HG03280 (cell line): ENCODE results near the gene CFAP221.
A peak's percentile ranks its signal among the peaks of the same experiment; 100 is the strongest.

Experiments used
- ATAC-seq: cut with Tn5 transposase; IDR thresholded peaks from one replicate; pipeline ENCODE4 v1.9.1; 2021; ENCODE audit warnings: mild to moderate bottlenecking, moderate library complexity; ENCODE audit not compliant: unreplicated experiment

CFAP221 gene

DNA sequence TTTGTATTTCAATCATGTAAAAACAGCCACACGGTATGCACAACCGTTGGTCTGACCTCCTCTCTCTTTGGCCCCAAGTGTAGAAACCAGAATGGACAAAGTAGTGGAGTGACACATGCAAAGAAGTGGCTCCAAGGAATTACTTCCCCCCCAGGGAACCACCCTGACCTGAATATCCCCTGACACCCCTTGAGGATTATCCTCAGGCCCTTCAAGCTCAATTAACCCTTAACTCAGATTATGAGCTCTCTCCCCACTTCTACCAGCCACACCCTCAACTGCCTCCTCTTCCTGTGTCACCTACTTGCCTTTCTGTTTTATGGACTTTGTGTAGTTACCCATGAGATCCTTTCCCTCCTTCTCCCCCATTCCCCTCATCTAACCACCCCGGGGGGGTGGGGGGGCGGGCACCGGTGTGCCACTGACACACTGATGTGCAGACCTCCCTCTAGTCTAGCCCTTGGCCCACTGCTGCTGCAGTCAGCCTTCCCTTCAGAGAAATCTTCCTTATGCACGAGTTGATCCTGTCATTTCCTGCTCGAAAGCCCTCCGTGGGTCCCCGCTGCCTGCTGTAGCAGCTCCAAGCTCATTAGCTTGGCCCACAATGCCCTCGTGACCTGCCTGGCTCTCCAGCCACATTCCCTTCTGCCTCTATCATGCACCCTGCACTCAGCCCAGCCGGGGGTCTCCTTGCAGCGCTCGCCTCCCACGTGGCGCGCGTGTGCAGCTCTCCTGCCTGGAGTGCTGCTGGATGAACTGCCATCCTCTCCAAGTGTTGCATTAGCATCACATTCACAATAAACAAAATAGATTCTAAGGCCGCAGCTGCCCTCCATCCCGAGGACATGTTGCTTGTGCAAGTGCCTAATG is 94.7 kb downstream of the CFAP221 start:
- ATAC-seq: no peak

DNA sequence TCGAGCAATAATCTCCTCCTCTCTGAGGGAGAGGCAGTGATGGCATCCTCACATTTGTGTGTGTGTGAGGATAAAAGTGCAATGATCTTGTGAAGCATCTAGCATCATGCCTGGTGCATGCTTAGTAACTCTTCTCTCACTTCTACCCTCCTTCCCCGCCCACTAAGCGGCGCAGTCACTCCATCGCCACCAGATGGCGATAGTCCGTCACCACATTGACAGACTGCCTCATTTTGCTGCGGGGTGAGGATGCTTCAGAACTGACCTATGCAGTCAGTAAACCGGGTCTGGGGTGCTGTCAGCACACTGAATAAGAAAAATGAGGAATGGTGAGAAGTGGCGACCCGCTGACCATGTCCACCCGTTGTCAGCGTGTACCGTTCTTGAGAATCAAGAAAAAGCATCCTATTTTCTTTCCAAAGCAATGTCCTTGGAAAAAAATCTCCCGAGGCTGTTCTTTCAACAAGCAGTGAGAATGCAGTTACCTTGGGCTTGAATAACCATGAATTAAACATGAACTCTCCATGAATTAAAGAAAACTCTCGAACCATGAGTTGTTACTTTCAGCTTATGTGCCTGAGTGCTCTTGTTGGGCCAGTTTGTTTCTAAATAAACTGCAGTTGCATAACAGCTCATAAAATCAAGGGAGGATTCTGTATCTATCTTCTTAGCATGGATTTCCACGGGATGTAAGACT is 97.5 kb downstream of the CFAP221 start:
- ATAC-seq: peak; percentile 97

DNA sequence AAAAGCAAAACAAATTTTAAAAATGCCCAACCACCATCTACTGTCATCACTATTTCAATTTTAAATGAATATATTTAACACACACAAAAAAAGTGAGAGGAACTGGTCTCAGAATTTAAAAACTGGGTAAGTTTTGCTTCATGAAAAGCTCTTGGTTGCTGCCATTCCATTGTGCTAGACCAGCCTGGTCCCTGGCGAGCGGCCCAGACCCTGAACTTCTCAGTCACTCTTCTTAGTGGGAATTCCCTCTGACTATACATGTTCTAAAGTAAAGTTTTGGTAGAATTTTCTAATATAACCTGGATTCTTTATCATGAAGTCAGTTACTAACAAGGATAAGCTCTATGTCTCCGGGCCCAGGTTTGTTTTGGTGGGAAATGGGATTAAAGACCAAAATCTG is 99.9 kb downstream of the CFAP221 start:
- no peak for ATAC-seq

DNA sequence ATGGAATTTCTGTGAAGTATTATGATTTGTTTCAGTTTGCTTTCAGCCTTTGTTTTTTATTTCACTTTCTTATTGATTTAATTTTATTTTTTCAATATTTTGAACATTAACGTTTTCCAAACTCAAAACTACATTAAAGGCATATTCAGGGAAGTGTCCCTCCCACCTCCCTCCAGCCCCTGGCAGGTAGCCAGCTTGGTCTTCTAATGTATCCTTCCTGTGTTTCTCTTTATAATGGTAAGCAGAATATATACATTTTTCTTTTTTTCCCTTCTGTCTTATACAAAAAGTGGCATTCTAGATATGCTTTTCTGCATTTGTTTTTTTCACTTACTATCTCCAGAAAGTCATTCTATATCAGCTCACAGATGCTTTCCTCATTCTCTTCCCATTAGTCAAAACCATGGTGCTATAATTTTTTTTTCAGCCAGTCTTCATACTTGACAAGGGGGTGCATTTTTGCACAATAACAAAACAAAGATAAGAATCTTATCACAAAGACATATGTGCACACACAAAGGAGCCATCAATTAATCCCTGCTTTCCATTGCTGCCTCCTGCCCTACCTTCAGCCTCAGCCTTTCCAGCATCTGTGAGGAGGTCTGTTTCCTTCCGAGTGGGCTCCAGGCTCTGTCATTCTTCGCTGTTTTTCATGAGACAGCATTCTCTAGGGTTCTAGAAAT is 101.1 kb downstream of the CFAP221 start:
- ATAC-seq: no peak

DNA sequence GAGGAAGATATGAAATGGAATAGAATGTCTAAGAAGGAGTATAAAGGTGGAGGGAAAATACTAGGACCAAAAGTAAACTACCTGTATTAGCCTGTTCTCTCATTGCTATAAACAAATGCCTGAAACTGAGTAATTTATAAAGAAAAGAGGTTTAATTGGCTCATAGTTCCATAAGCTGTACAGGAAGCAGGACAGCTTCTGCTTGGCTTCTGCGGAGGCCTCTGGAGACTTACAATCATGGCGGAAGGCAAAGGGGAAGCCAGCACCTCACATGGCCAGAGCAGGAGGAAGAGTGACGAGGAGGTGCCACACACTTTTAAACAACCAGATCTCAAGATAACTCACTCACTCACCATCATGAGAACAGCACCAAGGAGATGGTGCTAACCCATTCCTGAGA is 101.9 kb downstream of the CFAP221 start:
- ATAC-seq: no peak

DNA sequence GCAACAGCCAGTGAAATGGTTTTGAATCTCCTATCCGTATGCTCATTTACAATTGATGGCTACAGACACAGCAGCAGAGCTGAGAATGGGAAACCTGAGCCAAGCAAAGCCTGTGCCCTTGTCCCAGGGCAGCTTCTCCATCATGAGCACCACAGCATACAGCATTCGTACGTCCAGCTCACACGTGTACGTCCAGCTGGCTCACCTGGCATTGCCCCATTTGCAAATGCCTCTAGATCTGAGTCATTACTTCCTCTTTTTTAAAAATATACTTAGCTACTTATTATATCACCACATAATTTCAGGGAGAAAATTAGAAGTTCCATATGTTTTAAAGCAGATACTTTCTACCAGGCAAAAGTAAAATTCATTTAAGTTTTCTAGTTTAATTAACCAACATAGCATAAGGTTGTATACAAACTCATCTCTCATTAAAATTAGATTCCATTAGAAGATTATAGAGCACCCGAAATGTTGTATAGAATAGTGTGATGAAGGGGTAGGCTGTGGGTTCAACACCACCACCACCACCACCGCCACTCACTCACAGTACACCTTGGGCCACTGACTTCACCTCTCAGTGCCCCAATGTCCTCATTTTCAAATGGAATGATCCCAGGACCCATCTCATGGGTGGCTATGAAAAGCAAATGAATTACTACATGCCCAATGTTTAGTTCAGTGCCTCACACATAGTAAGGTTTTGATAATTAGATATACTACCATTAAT is 103.4 kb downstream of the CFAP221 start:
- ATAC-seq: no peak

DNA sequence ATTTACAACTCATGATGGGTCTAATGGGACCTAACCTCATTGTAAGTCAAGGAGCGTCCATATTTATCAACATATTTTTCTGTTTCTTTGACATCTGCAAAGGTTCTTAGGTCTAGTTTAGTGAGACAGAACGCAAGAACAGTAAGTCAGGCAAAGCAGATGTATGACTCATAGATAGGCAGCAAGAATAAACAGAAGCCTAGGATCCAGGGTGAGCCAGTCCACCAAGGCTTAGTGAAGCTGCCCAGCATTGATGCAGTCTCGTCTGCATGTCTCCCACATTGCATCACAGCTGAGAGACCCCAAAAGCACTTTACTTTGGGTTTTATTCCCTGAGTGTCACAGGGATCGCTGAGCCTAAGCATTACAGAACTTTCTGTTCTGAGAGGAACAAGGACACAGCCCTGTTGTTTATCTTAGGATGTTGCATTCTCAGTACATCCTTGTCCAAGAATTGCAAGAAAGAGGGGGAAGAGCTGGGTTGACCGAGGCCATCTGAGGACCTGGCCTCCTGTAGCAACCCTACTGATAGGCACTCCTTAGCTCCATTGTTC is 105.2 kb downstream of the CFAP221 start:
- ATAC-seq: no peak

DNA sequence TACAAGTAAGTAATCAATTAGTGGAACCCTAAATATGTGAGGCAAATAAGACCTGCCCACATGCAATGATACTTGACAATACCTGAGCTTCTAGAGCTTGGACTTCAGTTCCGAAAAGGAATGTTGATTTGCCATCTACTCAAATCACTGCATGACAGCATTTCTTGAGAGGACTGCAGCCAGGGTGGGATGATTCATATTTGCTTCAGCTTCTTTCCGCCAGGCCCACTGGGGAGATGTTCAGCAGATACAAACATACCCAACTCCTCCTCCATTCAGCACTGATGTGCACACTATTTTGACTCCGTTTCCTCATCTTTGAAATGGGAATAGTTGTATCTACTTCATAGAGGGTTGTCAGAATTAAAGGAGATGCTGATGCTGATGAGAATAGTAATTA is 106.0 kb downstream of the CFAP221 start:
- no peak for ATAC-seq

DNA sequence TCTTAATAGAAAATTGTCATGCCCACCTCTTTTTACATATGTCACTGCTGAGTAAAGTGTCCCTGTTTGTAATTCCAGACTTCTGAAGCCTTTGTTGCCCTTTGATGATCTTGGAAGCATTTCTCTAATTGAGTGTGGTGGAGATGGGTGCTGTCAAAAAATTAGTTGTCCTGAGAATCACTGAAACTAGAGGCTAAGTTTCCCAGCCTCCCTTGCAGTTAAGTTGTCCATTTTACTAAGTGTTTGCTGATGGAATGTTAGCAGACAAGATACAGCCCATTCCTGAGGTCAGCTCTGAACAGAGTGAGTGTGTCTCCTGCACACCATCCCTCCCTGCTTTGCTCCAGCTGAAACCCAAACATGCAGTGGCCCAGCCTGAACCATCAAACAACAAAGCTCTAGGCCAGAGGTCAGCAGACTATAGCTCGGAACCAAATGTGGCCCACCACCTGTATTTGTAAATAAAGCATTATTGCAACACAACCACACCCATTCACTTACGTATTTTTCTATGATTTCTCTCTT is 106.7 kb downstream of the CFAP221 start:
- no peak for ATAC-seq

DNA sequence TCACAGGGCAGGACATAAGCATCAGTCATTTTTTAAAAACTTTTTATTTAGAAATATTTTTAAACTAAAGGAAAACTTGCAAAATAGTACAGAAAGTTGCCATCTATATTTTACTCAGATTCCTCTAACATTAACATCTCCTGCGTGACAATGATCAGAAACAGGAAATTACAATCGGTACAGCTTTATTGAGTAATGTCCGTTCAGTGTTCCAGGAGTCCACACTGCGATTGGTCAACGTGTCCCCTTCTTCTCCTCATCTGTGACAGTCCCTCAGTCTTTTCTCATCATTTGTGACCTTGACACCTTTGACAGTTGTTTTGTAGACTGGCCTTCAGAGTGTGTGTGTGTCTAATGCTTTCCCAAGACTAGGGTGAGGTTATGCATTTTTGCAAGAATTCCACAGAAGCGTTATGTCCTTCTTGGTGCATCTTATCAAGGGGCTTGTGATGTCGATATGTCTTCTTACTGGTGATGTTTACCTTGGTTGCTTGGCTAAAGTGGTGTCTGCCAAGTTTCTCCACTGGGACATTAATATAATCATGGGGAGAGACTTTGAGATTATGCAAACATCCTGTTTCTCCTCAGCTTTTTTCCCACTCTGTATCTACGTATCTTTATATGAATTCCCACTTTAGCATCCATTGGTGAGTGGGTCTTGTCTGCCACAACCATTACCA is 113.4 kb downstream of the CFAP221 start:
- no peak for ATAC-seq

DNA sequence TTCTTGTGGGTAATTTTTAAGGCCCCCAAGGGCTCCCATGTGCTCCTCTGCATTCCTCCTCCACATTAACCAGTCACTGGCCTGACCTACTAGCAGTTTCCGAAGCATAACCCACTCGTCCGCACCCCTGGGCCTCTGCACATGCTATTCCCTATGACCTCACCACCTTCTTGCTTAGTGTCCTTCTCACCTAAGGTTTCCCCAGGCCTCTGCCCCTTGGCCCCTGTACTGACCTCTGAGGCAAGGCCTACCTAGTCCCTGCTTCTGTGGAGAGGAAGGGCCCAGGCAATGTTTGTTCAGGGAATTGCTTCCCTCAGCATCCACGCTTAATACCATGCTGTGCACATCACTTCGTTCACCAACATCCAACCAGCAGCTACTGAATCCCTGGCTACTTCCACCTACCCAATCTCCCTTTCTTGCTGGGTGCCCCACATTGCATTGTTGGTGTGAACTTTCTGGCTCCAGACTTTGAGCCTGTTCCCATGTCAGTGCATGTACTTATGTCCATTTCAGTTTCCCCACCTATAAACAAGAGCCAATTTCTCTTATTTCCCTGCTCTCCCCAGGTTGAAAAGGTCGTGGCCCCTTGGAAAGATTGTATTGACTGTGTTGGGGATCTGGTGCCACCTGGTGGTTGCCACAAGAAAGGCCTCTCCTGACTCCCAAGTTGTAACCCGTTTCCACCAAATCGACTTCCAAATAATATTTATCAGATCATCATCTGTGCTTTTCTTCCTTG is 115.5 kb downstream of the CFAP221 start:
- no peak for ATAC-seq

DNA sequence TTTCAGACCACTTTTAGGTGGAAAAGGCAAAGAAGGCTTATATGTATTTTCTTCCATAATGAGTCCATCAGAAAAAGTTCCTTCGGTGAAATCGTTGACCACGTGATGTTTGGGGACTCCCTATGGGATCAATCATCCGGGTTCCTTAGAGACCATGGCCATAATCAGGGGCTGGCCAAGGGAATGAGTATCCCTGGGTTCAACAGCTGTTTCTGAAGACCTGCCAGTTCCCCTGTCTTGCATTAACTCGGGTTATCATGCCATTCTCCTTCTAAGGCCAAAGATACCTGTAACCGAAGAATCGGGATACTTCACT is 116.1 kb downstream of the CFAP221 start:
- ATAC-seq: no peak

DNA sequence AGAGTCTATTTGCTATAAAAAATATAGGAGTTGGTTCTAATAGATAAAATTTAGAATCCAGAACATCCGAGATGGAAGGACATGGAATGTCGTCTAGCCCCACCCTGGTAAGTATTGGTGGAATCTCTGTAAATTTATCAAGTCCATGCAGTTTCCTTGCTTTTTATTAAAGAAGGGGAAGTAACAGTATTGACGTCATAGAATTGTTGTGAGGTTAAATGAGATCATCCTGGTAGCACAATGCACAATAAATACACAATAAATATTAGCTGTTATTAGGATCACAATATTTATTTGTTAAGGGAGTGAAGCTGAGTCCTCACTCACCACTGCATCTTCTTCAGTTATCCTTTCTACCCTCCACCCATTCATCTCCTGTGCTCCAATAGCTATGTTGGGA is 118.0 kb downstream of the CFAP221 start:
- ATAC-seq: no peak

DNA sequence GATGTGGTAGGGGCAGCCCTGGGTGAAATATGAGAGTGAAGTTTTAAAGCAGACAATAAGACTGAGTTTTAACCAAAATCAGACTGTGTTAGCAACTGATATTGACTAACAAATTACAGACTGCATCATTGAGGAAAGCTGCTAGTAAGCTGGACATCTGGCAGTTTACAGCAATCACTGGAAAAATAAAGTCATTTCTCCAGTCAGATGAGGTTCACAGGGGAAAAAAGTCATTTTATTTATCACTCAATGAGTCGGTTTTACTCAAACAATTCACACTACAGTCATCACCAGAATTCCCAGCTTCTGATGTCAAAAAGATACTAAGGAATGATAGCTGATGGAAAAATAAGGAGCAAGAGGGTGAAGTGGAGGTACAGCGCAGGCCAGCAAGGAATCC is 124.3 kb downstream of the CFAP221 start:
- ATAC-seq: no peak

DNA sequence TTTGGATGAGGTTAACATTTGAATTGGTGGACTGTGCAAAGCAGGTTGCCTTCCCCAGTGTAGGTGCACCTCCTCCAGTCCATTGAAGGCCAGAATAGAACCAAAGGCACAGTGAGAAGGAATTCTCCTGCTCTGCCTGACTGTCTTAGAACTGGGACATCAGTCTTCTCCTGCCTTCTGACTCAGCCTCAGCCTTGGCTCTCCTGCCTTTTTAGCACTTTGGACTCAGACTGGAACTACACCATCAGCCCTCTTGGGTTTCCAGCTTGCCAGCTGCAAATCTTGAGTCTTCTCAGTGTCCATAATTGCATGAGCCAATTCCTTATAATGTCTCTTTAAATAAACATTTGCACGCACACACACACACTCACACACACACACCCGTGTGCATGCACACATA is 126.8 kb downstream of the CFAP221 start:
- ATAC-seq: no peak

DNA sequence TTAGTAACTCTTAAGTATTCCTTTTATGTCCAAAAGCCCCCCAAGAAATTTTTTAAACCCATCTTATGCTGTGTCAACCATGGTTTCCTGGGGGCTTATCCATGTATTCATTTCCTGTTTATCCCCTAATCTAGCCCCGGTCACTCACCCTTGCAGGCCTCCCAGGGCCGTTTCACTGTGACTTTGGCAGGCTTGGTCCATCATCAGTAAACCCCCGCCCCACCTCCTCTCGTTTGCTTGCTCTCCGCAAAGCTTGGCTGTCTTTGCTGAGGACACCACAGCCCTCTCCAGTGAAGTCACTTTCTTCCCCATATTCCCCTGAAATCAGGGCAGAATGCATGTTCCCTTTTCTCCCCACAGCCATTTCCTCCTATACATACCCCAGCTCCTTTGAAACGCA is 127.5 kb downstream of the CFAP221 start:
- ATAC-seq: no peak

DNA sequence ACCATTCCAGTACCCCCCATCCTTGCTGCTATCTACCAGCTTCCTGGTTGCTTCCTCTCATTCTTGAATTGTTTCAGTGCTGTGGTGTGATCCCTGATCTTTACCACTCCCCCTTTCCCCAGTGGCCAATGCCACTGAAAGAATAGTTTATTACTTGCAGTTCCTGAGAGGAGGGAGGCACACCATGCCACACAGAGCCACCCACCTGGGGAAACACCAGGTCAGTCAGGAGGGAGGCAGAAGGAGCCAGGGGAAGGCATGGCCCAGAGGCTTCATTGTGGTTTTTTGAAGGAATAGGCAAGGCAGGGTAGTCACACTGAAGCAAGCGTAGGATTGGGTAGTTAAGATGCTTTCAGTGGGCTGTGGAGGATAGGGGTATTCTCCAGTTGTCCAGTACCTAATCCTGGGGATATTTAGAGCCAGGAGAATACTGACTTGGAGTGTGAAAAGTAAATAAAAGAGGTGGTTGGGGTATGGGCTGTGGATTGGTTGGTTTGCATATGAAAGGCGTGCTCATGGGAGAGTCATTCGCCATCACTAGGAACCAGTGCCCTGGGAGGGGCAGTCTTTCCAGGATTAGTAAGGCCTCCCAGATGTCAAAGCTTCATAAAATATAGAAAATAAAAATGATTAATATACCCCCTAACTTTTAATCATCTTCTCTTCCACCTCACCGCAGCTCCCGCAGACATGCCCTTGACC is 128.1 kb downstream of the CFAP221 start:
- no peak for ATAC-seq

DNA sequence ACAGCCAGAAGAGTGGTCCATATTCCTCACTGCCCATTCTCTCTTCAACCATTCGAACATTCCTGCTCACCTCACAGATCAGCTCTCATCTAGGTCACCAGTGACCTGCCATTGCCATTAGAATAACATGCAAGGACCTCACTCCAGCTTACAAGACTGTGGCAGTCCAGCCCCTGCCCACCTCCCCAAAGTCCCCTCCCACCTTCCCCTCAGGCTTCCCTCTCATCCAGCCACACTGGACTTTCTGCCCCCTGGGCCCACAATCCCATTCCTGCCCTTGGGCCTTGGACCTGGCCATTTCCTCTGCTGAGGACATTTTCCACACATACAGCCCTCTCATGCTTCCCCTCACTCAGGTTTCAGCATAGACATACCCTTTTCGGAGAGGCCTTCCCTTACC is 129.5 kb downstream of the CFAP221 start:
- no peak for ATAC-seq
